K562 (cell line): ENCODE results near the gene CNTN4. TPM values are rescaled to one million over a fixed set of nuclear protein-coding genes. Genes with fewer than 3 reads are reported as not detected.

ENCODE experiments used
- ATAC-seq: fragments of 200-7000 bp; cut with Tn5 transposase; 3 replicates; pipeline ENCODE4 v1.9.1; 2020; ENCODE audit warnings: moderate library complexity
- BruUV-seq: library from RNA; stranded (reverse); fragments of 400-500 nt; replicated peaks from 2 replicates; lab custom pipeline; 2021; lab: Mats Ljungman, UMichigan
- CTCF ChIA-PET: fragments of 300-600 bp; formaldehyde crosslinking; extraction: SDS; loops from one replicate; lab custom pipeline; 2021; ENCODE audit warnings: low intra/inter-chr PET ratio; lab: Yijun Ruan, JAX
- POLR2A ChIA-PET: fragments of 300-600, 350-650 bp; sonication (Branson Sonifier 250); formaldehyde crosslinking; extraction: SDS; loops from one replicate; lab custom pipeline; 2021; ENCODE audit warnings: antibody characterized with exemption, inconsistent platforms; lab: Yijun Ruan, JAX
- DNase-seq, 4 experiments: peaks; one replicate each; pipeline versions ENCODE4 v3.0.0 to v3.0.0-alpha.2; 2011 to 2018; ENCODE audit warnings: low spot score in 3 of 4, mixed read lengths in 3 of 4; ENCODE audit errors: extremely low read depth in 1 of 4
- FAIRE-seq: peaks from 2 replicates; lab custom pipeline; 2011; peaks lifted over from hg19 to GRCh38; lab: Jason Lieb, UNC
- H2AFZ ChIP-seq: 2 replicates; pipeline ENCODE4 v1.6.0; 2011; ENCODE audit warnings: low read depth, low read length, control low read depth, inconsistent platforms
- H3K27ac ChIP-seq: fragments of 200-600 bp; 3 replicates; pipeline ENCODE4 v1.8.0; 2011; ENCODE audit warnings: low read depth, mild to moderate bottlenecking, control low read depth, inconsistent platforms, low read length, moderate library complexity, mixed read lengths; ENCODE audit errors: extremely low read depth
- H3K27me3 ChIP-seq, 2 experiments: fragments of 300-600 bp in 1 of 2; 2 replicates in 1 of 2; 3 replicates in 1 of 2; pipeline versions ENCODE4 v1.6.0 to v1.8.0; 2011; ENCODE audit warnings: inconsistent platforms in 2 of 2, low read length in 2 of 2, mild to moderate bottlenecking in 1 of 2, mixed read lengths in 1 of 2, moderate library complexity in 1 of 2; ENCODE audit not compliant: control insufficient read depth in 2 of 2, insufficient read depth in 2 of 2
- H3K36me3 ChIP-seq: fragments of 300-600 bp; 3 replicates; pipeline ENCODE4 v1.8.0; 2011; ENCODE audit warnings: mild to moderate bottlenecking, low read length, inconsistent platforms; ENCODE audit not compliant: control insufficient read depth, insufficient read depth
- H3K4me1 ChIP-seq, 2 experiments: fragments of 200-600 bp in 1 of 2; replicated peaks in 1 of 2; 2 replicates in 1 of 2; 3 replicates in 1 of 2; pipeline versions ENCODE4 v1.5.1 to v1.8.0; 2011; ENCODE audit warnings: inconsistent platforms in 2 of 2, low read length in 2 of 2, mild to moderate bottlenecking in 1 of 2, mixed read lengths in 1 of 2, moderate library complexity in 1 of 2; ENCODE audit not compliant: control insufficient read depth in 2 of 2, insufficient read depth in 2 of 2
- H3K4me2 ChIP-seq: 2 replicates; pipeline ENCODE4 v1.6.1; 2011; ENCODE audit warnings: low read length, control low read depth, inconsistent platforms, mixed read lengths; ENCODE audit not compliant: insufficient read depth
- H3K4me3 ChIP-seq: fragments of 200-600 bp; sonication (generic), shearing (Covaris generic); 2 replicates; pipeline ENCODE4 v1.5.1; 2016; ENCODE audit warnings: control low read depth, inconsistent platforms
- H3K79me2 ChIP-seq: fragments of 200-600 bp; 3 replicates; pipeline ENCODE4 v1.8.0; 2011; ENCODE audit warnings: low read length, inconsistent platforms; ENCODE audit not compliant: control insufficient read depth, insufficient read depth
- H3K9ac ChIP-seq, 2 experiments: 2 replicates each; pipeline versions ENCODE4 v1.6.0 to v1.6.1; 2011; ENCODE audit warnings: low read depth in 2 of 2, low read length in 2 of 2, control low read depth in 1 of 2, inconsistent platforms in 1 of 2, mild to moderate bottlenecking in 1 of 2, mixed read lengths in 1 of 2; ENCODE audit not compliant: insufficient read depth in 1 of 2
- H3K9me1 ChIP-seq: one replicate; pipeline ENCODE4 v1.6.0; 2011; ENCODE audit warnings: inconsistent platforms, mild to moderate bottlenecking, low read length, moderate library complexity; ENCODE audit not compliant: control insufficient read depth, insufficient read depth
- H3K9me3 ChIP-seq: replicated peaks from 2 replicates; pipeline ENCODE4 v1.5.1; 2011; ENCODE audit warnings: low read depth, low read length, inconsistent platforms; ENCODE audit not compliant: control insufficient read depth, insufficient read depth
- H4K20me1 ChIP-seq: replicated peaks from 2 replicates; pipeline ENCODE4 v1.6.1; 2011; ENCODE audit warnings: low read length, inconsistent platforms, mixed read lengths; ENCODE audit not compliant: control insufficient read depth, insufficient read depth
- EP400 ChIP-seq: fragments of 450-650 bp; IDR thresholded peaks from 2 replicates; pipeline ENCODE4 v1.6.1; 2017; ENCODE audit warnings: antibody characterized with exemption, mild to moderate bottlenecking, moderate library complexity
- HDAC2 ChIP-seq: fragments of 450-650 bp; IDR thresholded peaks from 2 replicates; pipeline ENCODE4 v1.6.1; 2016; ENCODE audit warnings: mild to moderate bottlenecking
- MEF2D ChIP-seq: conservative IDR thresholded peaks from 2 replicates; pipeline ENCODE4 v1.6.1; 2016; ENCODE audit warnings: low read depth, missing genetic modification characterization, missing compliant biosample characterization
- NRF1 ChIP-seq, 2 experiments: fragments of 450-650 bp; IDR thresholded peaks in 1 of 2; conservative IDR thresholded peaks in 1 of 2; 2 replicates each; pipeline ENCODE4 v1.6.1; 2014; ENCODE audit warnings: mild to moderate bottlenecking in 2 of 2
- RAD51 ChIP-seq: fragments of 450-650 bp; IDR thresholded peaks from 2 replicates; pipeline ENCODE4 v1.7.1; 2016; ENCODE audit warnings: low read depth, mild to moderate bottlenecking, borderline replicate concordance
- ZNF445 ChIP-seq: fragments of 250-450 bp; sonication (Bioruptor Pico); IDR thresholded peaks from 2 replicates; pipeline ENCODE4 v1.4.0; 2020; ENCODE audit warnings: low read depth, mild to moderate bottlenecking, moderate library complexity
- ZNF76 ChIP-seq: fragments of 250-450 bp; sonication (Bioruptor Pico); IDR thresholded peaks from 2 replicates; pipeline ENCODE4 v1.4.0; 2020; ENCODE audit warnings: mild to moderate bottlenecking, moderate library complexity, borderline replicate concordance
- WGBS: fragments of 100-300 bp; shearing (Covaris generic); methylation state at CpG from one replicate; pipeline ENCODE4 v1.1.6; 2016; ENCODE audit warnings: low coverage, mixed read lengths; ENCODE audit not compliant: insufficient coverage; ENCODE audit errors: missing lambda C conversion rate; 5-methylcytosine and 5-hydroxymethylcytosine counted together
- in situ Hi-C: fragments of 300-500 bp; cut with MboI; formaldehyde crosslinking; loops from 4 replicates; pipeline ENCODE4 v1.15.0; 2018; ENCODE audit warnings: inconsistent platforms, mixed read lengths
- intact Hi-C: fragments of 100-400 bp; cut with micrococcal nuclease; formaldehyde crosslinking; loops from 2 replicates; pipeline ENCODE4 v1.14.2; 2022
- polyA plus RNA-seq, 8 experiments: library from polyadenylated mRNA; depleted of rRNA in 4 of 8; stranded (reverse) in 5 of 8; unstranded in 3 of 8; fragments of >200 nt; fragmentation: Nextera tagmentation in 2 of 8; fragmentation: Illumina TruSeq in 1 of 8; extraction: Ambion mirVana in 2 of 8; extraction: Trizol in 1 of 8; gene quantifications; 2 replicates each; pipeline versions ENCODE4 v1.2.1 to v1.2.3, GENCODE V29; 2011 to 2014; ENCODE audit warnings: inconsistent platforms in 1 of 8, missing spikeins in 1 of 8
- total RNA-seq, 7 experiments: library from RNA; depleted of rRNA in 6 of 7; stranded (reverse); fragments of >200 nt in 6 of 7; fragmentation: Illumina TruSeq in 2 of 7; extraction: Trizol in 2 of 7; gene quantifications; 2 replicates each; pipeline versions ENCODE4 v1.2.1 to v1.2.3, GENCODE V29; 2011 to 2021; ENCODE audit warnings: low replicate concordance in 1 of 7
- TF ChIP-seq, protein P1 (sequence below): fragments of 250-450 bp; sonication (Bioruptor Pico); IDR thresholded peaks from 2 replicates; pipeline ENCODE4 v1.8.0; 2022; ENCODE audit warnings: inconsistent platforms, mild to moderate bottlenecking, moderate library complexity, borderline replicate concordance
- TF ChIP-seq, protein P2 (sequence below): fragments of 200-400 bp; formaldehyde crosslinking; IDR thresholded peaks from 2 replicates; pipeline ENCODE4 v1.6.1; 2017; ENCODE audit warnings: mild to moderate bottlenecking, low read depth, low read length, moderate library complexity
- TF ChIP-seq, protein P3 (sequence below): fragments of 250-450 bp; sonication (Bioruptor Pico); IDR thresholded peaks from 2 replicates; pipeline ENCODE4 v1.8.0; 2021; ENCODE audit warnings: mild to moderate bottlenecking, moderate library complexity

Gene CNTN4
- total and polyA plus RNA-seq, 9 of the 15 experiments (the other 6 are each of a cell fraction or from before 2014, with no cell fraction given) = not detected

DNA sequence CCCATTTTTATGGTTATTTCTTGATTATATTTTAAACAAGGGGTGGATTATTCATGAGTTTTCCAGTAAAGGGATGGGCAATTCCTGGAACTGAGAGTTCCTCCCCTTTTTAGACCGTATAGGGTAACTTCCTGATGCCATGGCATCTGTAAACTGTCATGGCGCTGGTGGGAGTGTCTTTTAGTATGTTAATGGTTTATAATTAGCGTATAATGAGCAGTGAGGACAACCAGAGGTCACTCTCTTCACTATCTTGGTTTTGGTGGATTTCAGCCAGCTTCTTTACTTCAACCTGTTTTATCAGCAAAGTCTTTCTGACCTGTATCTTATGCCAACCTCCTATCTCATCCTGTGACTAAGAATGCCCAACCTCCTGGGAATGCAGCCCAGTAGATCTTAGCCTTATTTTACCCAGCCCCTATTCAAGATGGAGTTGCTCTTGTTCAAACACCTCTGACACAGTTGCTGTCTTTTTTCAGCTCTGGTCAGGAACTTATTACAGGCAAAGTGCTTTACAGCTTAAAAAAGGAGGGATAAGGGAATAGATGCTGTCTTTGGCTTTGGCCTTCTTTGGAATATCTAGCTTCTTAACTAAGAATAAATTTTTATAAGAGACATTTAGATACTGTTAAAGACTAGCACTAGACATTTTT lies 257.8 kb downstream of the CNTN4 start:
- intact Hi-C loops = no loop called here
- H3K9ac ChIP-seq = no peak overlapping the region

DNA sequence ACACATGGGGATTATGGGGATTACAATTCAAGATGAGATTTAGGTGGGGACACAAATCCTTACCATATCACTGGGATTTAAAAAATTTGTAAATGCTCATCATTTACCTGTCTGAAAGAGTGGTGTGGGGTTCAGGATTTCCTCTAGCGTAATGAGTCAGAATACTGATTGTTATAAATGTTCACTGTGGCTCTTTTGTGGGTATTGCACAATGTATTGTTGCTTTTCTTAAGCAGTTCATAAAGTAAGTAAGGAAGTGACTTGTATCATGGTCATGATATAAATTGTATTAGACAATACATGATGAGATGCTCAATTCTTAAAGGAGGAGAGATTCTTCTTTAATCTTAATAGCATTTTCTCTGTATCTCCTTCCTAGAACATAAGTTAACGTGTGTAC lies 262.1 kb downstream of the CNTN4 start:
- no peak for DNase-seq
- Histone ChIP-seq H2AFZ (no peak overlapping the region), H3K9me3 (no peaks in the 10 kb centered on the region)
- TF ChIP-seq RAD51 (no peak), NRF1 (conservative IDR thresholded peaks at IDR 0.05 in 1 of 2, IDR thresholded peaks at IDR 0.05 in 1 of 2) (no peak), MEF2D (tag) (no peak), EP400 (no peak), HDAC2 (no peak), ZNF445 (CRISPR knock-in tag) (no peak)
- TF ChIP-seq, protein P1, sequence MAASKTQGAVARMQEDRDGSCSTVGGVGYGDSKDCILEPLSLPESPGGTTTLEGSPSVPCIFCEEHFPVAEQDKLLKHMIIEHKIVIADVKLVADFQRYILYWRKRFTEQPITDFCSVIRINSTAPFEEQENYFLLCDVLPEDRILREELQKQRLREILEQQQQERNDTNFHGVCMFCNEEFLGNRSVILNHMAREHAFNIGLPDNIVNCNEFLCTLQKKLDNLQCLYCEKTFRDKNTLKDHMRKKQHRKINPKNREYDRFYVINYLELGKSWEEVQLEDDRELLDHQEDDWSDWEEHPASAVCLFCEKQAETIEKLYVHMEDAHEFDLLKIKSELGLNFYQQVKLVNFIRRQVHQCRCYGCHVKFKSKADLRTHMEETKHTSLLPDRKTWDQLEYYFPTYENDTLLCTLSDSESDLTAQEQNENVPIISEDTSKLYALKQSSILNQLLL (CRISPR knock-in tag) = no peak
- TF ChIP-seq, protein P2, sequence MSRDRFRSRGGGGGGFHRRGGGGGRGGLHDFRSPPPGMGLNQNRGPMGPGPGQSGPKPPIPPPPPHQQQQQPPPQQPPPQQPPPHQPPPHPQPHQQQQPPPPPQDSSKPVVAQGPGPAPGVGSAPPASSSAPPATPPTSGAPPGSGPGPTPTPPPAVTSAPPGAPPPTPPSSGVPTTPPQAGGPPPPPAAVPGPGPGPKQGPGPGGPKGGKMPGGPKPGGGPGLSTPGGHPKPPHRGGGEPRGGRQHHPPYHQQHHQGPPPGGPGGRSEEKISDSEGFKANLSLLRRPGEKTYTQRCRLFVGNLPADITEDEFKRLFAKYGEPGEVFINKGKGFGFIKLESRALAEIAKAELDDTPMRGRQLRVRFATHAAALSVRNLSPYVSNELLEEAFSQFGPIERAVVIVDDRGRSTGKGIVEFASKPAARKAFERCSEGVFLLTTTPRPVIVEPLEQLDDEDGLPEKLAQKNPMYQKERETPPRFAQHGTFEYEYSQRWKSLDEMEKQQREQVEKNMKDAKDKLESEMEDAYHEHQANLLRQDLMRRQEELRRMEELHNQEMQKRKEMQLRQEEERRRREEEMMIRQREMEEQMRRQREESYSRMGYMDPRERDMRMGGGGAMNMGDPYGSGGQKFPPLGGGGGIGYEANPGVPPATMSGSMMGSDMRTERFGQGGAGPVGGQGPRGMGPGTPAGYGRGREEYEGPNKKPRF = no peak
- TF ChIP-seq, protein P3, sequence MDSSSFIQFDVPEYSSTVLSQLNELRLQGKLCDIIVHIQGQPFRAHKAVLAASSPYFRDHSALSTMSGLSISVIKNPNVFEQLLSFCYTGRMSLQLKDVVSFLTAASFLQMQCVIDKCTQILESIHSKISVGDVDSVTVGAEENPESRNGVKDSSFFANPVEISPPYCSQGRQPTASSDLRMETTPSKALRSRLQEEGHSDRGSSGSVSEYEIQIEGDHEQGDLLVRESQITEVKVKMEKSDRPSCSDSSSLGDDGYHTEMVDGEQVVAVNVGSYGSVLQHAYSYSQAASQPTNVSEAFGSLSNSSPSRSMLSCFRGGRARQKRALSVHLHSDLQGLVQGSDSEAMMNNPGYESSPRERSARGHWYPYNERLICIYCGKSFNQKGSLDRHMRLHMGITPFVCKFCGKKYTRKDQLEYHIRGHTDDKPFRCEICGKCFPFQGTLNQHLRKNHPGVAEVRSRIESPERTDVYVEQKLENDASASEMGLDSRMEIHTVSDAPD (CRISPR knock-in tag) = no peak
- TF ChIP-seq, all 486 proteins: peak for 0
- WGBS = 0% methylated on average over 2 of the region's 2 CpGs
- Histone ChIP-seq H4K20me1 (no peaks in the 10 kb centered on the region), H3K4me1 (no peaks in the 10 kb centered on the region), H3K27ac (no peak overlapping the region), H3K9ac (no peak overlapping the region), H3K9me1 (no peaks in the 10 kb centered on the region), H3K4me3 (no peak overlapping the region), H3K27me3 (no peaks in the 10 kb centered on the region), H3K4me2 (no peak overlapping the region), H3K79me2 (no peaks in the 10 kb centered on the region), H3K36me3 (no peaks in the 10 kb centered on the region)
- FAIRE-seq (no peak), ATAC-seq (no peak)
- ChIA-PET POLR2A (no interaction called here), CTCF (no interaction called here)
- intact Hi-C loops (no loop called here), in situ Hi-C loops (no loop called here)
- BruUV-seq = no TSS peak

More for the DNA sequence above, 257.8 kb downstream of the CNTN4 start:
- Histone ChIP-seq H3K4me1 (no peaks in the 10 kb centered on the region), H3K9me3 (no peaks in the 10 kb centered on the region), H3K27me3 (no peaks in the 10 kb centered on the region), H3K9me1 (no peaks in the 10 kb centered on the region), H3K4me3 (no peak overlapping the region), H2AFZ (no peak overlapping the region), H3K27ac (no peak overlapping the region), H3K36me3 (no peaks in the 10 kb centered on the region), H3K4me2 (no peak overlapping the region), H4K20me1 (no peaks in the 10 kb centered on the region), H3K79me2 (no peaks in the 10 kb centered on the region)
- POLR2A ChIA-PET = no interaction called here
- TF ChIP-seq ZNF76 (CRISPR knock-in tag) = no peak
- CTCF ChIA-PET = no interaction called here
- in situ Hi-C loops = no loop called here
- ATAC-seq (no peak), DNase-seq (no peak), FAIRE-seq (no peak)
- no TSS peak for BruUV-seq
- WGBS = 6% methylated on average over 3 of the region's 3 CpGs
